GOT3 (cell line): Measurements from ENCODE around the gene RASA4B.
"Not testable (repeated sequence)": the region's sequence is repeated elsewhere in the genome, so short reads cannot be mapped to it uniquely, and the experiment has no call there.

Experiments used
- DNase-seq: peaks from one replicate; lab custom pipeline; 2025; ENCODE audit warnings: mixed read lengths; lab: John Stamatoyannopoulos, UW

RASA4B gene

GRCh38 chr7:102517550-102518147, at the start of gene RASA4B:
TSS of gene RASA4B (minus strand) at chr7:102517777. CDS start at chr7:102517710, 67 bp downstream.
- DNase-seq, result not testable (repeated sequence)

GRCh38 chr7:102550808-102551422, 33.3 kb upstream of the RASA4B start, which contains the start of gene SPDYE2:
TSS of gene SPDYE2 (plus strand) at chr7:102551226. CDS start at chr7:102553256, 2,030 bp downstream.
- not testable (repeated sequence) for DNase-seq

GRCh38 chr7:102546353-102546752, 28.8 kb upstream of the RASA4B start:
- not testable (repeated sequence) for DNase-seq

GRCh38 chr7:102545288-102545687, 27.7 kb upstream of the RASA4B start:
- not testable (repeated sequence) for DNase-seq

DNA sequence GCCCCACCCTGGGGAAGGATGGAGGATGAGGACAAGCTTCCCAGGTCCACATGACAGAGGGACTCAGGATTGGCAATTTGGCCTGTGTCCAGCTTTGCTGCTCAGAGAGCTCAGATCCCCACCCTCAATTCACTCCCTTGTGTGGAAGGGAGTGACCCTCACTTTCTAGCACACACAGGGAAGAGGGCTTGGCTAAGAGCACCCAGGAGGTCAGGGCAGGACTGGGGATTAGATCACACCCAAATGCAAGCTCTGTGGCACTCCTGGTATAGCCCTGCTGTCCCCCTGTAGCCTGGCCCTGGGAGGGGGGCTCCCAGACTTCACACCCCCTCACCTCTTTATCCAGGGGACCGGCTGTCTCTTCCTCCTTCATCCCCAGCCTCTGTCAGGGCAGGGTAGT, 26.8 kb upstream of the RASA4B start:
- not testable (repeated sequence) for DNase-seq

- DNase-seq, result not testable (repeated sequence)
These were observed 26.0 kb upstream of the RASA4B start, which contains the start of gene UPK3BL2 for GRCh38 chr7:102543596-102543995. TSS of gene UPK3BL2 (minus strand) at chr7:102543696. CDS start at chr7:102543636, 60 bp downstream.

- DNase-seq, result not testable (repeated sequence)
These were observed 25.2 kb upstream of the RASA4B start for GRCh38 chr7:102542771-102543170.

GRCh38 chr7:102542083-102542482, 24.5 kb upstream of the RASA4B start:
- DNase-seq, result not testable (repeated sequence)

GRCh38 chr7:102540604-102541003, 23.0 kb upstream of the RASA4B start:
- DNase-seq, result not testable (repeated sequence)

GRCh38 chr7:102535062-102535615, 17.6 kb upstream of the RASA4B start:
- not testable (repeated sequence) for DNase-seq

GRCh38 chr7:102532127-102532526, 14.6 kb upstream of the RASA4B start:
- DNase-seq, result not testable (repeated sequence)

- not testable (repeated sequence) for DNase-seq
These were observed 14.0 kb upstream of the RASA4B start for GRCh38 chr7:102531583-102531982.

- DNase-seq, result not testable (repeated sequence)
These were observed 10.5 kb upstream of the RASA4B start for GRCh38 chr7:102527822-102528793.

GRCh38 chr7:102527182-102527581, 9.6 kb upstream of the RASA4B start:
- DNase-seq, result not testable (repeated sequence)

GRCh38 chr7:102524803-102525202, 7.2 kb upstream of the RASA4B start:
- not testable (repeated sequence) for DNase-seq

GRCh38 chr7:102520797-102521196, 3.2 kb upstream of the RASA4B start:
- not testable (repeated sequence) for DNase-seq

GRCh38 chr7:102516951-102517350, 626 bp downstream of the RASA4B start:
- DNase-seq, result not testable (repeated sequence)

DNA sequence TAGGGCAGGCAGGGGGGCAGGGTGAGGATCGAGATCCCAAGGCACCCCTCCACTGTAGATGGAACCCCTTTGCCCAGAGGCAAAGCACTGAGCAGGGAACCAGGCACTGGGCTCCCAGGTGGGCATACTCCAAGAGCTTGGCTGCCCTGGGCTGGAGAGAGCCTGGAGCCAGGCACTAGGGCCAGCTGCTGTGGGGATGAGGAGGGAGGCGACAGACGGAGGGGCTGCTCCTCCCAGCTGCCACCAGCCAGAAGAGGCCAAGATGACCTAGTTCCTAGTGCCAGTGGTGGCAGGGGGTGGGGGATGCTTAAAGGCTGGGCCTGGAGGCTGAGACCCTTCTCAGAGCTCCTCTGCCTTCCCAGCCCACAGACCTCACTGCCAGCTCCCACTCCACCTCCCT, 1.7 kb downstream of the RASA4B start:
- DNase-seq, result not testable (repeated sequence)

DNA sequence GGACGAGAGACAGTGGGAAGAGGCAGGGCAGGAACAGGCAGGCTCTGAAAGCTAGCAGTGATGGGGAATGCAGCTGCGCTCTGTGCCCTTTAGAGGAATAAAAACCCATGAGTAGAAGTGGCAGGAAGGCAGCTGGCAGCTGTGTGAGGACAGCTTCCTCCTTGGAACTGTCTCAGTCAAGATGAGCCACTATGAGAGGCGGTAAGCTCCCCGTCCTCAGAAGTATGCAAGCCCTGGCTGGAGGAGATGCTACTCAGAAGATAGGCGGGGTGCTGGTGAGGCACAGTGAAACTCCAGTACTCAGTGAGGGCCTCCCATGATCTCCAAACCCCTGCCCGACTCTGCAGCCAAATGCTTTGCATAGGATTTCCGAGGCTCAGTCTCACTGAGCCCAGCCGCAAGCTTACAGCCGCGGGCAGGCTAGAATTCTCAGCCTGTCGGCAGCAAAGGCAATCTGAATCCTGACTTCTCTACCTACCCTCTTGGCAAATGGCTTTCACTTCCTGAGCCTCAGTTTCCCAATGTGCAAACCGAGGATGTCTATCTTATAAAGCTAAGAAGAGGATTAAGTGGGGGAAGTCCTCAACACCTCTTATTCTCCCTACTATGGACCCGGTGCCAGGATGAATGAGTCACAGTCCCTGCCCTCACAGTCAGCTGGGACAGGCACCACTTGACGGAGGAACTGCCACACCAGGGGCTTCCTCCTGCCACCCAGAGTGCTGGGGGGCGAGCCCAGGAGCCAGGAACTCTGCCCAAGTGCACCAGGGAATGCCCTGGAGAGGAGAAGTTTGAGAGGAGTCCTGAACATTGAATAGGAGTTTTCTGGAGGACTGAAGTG, 2.5 kb downstream of the RASA4B start:
- DNase-seq, result not testable (repeated sequence)

DNA sequence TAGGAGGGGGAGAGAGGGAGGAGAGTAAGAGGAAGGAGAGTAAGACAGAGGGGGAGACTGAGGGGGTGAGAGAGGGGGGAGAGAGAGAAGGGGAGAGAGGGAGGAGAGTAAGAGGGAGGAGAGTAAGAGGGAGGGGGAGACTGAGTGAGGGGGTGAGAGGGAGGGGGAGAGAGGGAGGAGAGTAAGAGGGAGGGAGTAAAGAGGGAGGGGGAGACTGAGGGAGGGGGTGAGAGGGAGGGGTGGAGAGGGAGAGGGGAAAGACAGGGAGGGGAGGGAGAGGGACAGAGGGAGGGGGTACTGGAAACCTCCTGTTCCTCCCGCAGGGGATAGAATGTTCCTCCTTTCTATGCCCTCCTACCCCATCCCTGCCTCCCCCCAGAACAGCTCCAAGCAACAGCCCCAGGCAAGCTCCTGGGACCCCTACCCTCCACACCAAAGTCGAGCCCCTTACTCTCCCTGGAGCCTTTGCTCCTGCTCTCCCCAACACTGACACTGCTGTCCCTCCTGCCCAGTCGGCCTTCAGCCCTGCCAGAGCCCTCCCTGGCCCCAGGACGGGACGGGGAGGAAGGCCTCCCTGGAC, 4.8 kb downstream of the RASA4B start:
- not testable (repeated sequence) for DNase-seq
